NCI-H82 treated with DMSO at 0.1 percent for 48 hours (cell line): ENCODE results near the gene LRMDA.

Experiments
- DNase-seq: peaks from one replicate; lab custom pipeline; 2025; ENCODE audit not compliant: unreplicated experiment; lab: John Stamatoyannopoulos, UW

LRMDA gene

GRCh38 chr10:76088008-76088407 lies 656.6 kb downstream of the LRMDA start:
- no peak for DNase-seq

DNA sequence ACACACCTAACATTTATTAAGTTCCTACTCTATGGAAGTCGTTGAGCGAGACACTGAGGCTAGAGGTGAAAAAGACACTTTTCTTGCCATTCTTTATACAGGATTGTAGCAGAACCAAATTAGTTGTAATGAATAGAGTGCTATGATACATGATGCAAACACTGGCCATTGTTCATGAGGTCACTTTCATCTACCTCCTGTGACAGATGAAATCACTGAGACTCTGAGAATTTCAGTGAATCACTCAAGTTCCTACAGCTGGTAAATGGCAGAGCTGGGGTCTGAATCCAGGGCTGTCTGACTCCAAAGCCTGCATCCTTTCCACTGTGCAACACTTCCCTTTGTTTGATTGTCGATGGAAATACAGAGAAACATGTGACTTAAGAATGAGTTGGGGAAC lies 657.6 kb downstream of the LRMDA start:
- DNase-seq, result no peak

- no peak for DNase-seq
Observed at GRCh38 chr10:76089556-76090180, 658.2 kb downstream of the LRMDA start.

- no peak for DNase-seq
Observed at GRCh38 chr10:76091926-76092325, 660.5 kb downstream of the LRMDA start.

DNA sequence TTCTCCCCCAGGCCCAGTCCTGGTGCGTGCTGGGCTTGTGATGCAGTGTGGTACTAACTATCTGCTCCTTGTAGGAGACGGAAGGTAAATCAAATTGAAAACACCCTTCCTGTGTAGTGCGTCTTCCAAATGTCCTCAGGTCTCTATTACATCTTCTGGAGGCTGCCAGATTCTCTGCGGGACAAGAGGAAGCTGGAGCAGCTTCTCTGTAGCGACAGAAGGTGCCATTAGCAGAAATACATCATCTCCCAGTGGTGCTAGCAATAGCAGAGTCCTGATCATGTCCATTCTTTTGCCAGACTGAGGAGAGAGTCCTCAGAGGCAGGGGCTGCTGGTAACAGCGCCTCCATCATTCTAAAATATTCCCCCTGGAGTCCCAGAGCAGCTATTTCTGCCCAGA lies 675.2 kb downstream of the LRMDA start:
- no peak for DNase-seq

DNA sequence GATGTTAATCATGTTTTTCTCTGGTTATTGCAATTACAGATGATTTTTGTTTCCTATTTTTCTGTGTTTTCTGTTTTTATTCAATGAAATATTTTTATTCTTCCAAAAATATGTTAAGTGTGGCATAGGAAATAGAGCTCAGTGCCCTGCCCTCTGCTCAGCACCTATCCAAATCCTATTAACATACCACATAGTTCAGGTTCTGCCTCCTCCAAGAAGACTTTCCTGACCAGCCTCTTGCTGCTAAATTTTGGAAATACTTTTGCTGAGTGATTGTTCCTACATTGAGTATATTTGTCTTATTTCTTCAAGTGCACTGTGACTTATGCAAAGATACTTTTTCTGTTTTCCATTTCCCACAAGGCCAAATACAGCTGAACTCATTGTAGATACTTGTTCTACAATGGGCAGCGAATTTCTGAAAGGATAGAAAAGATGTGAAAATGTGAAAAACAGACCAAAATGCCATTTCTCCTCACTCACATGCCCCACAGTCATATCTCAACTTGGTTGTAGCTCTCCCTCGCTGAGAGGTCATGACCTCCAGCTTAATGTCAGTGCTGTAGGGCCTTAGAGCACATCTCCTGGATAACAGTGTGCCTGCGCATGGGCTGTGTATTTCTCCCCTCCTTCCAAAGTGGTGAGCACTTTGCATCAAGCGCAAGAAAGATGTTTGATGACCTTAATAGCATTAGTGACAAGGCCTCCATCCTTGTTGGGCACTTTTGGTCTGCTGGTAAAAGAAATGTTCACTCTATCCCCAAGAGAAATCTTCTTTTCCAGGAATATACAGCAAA lies 677.3 kb downstream of the LRMDA start:
- no peak for DNase-seq

- DNase-seq, result no peak
Observed at GRCh38 chr10:76111404-76111803, 680.0 kb downstream of the LRMDA start.

DNA sequence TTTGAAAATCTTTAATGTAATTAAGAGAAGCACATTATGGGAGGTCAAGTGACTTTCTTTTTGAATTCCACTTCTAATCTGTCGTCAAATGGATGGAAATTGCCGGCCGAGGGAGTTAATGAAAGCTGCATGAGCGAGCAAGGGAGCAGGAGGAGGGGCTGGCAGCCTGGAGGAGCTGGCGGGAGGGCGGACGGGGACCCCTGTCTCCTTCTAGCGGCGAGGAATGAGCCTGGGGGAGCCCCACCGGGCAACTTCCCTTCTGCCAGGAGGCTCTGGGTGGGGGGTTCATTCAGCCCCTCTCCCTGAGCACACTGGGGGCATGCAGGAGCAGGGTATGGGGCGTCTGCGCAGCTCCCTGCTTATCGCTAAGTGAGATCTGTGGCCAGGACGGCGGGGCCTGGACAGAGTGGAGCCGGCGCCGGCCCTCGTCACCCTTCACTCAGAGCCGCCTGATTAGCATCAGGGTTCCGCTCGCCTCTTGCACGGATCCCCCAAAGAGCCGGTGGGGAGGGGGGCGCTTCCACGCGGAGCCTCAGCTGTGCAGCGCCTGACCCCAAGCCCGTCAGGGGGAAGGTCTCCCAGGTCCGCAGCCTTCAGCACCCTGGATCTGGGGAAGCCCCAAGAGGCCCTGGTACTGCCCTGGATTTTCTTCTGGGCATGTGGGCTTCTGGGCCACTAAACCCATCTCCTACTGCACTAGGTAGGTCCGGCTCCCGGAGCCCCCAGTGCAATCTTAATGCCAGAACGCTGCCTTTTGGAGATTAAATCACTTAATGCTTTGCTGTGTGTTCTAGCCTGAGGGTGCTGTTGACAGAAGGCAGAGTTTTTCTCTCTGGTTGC lies 680.8 kb downstream of the LRMDA start:
- no peak for DNase-seq

- DNase-seq, result no peak
Observed at GRCh38 chr10:76112826-76113150, 681.4 kb downstream of the LRMDA start.

GRCh38 chr10:76113952-76114351 lies 682.5 kb downstream of the LRMDA start:
- peak; percentile 72 for DNase-seq

GRCh38 chr10:76114581-76115001 lies 683.2 kb downstream of the LRMDA start:
- DNase-seq, result no peak

GRCh38 chr10:76115131-76115470 lies 683.7 kb downstream of the LRMDA start:
- DNase-seq, result no peak

- DNase-seq, result peak; percentile 96
Observed at GRCh38 chr10:76115471-76116155, 684.2 kb downstream of the LRMDA start.

- DNase-seq, result no peak
Observed at GRCh38 chr10:76116523-76116922, 685.1 kb downstream of the LRMDA start.

DNA sequence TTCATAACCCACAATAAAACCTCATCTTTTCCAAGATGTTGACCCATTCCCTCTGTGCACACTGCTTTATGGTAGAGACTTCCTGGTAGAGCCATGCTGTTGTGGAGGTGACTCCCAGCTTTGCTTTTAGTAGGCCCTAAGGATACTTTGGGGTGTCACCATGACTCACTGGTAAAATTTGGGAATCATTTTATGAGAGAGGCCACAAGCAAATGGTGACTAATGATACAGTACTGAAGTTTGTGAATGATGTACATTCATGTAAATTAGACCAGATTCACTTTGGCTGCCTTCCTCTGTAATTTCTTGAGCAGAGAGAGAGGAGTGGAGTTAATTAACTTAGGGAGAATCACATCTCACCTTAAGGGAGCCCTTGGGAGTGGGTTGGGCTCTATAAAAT lies 686.5 kb downstream of the LRMDA start:
- DNase-seq, result no peak

GRCh38 chr10:76119036-76119435 lies 687.6 kb downstream of the LRMDA start:
- peak; percentile 7 for DNase-seq

DNA sequence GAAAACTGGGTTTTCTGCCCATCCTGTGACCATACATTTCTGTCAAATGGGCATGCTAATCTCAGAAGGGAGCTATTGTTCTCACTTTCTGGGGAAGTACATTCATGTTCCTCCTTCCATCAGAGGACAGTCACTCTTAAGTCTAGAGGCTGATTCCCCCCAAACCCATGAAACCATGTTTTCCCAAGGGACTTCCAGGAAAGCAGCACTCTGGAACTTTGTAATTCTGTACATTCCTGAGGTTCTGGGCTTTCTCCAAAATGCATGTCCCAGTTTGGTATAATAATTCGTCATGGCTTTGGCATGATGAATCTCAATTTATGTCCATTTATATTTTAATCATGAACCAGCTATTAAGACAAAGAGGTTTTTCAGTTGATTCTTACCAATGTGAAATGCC lies 688.1 kb downstream of the LRMDA start:
- no peak for DNase-seq

DNA sequence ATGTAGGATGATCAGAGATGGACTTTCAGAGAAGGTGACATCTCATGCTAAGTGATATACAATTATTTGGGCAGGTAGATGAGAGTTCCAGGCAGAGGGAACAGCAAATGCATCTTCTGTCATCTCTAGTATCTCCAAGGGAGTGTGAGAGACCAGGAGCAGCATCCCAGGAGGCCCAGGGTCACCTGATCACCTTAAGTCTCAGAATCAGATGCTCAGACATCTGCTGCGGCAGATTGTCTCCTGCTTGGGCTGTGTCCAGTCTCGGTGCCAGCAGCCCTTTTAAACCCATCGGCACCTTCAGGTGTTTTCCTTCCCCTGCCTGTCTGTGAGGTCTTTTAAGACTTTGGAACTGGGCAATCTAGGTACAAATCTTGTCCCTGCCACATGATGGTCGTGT lies 690.6 kb downstream of the LRMDA start:
- DNase-seq, result peak; percentile 12

- no peak for DNase-seq
Observed at GRCh38 chr10:76124280-76124679, 692.9 kb downstream of the LRMDA start.

GRCh38 chr10:76125900-76126299 lies 694.5 kb downstream of the LRMDA start:
- DNase-seq, result no peak
